Stimulated activated CD4-positive, alpha-beta T cell treated with anti-CD3 and anti-CD28 coated beads, Interleukin-4, amount 100 ng/mL, for 24 hours (primary cell): ENCODE results near the gene KLHL33.

Experiments used
- DNase-seq: peaks from one replicate; pipeline ENCODE4 v3.0.0-alpha.2; 2020

Gene KLHL33

GRCh38 chr14:20412876-20413743 lies 22.9 kb downstream of the KLHL33 start, which contains the start of gene TEP1:
TEP1 (minus strand) TSS chr14:20413501; CDS start chr14:20408439, 5,062 bp downstream.
- peak; percentile 78 for DNase-seq

GRCh38 chr14:20412411-20412810 lies 23.6 kb downstream of the KLHL33 start:
- DNase-seq = no peak

- DNase-seq = no peak
Measured at GRCh38 chr14:20409226-20409625, 26.7 kb downstream of the KLHL33 start.

GRCh38 chr14:20403521-20403920 lies 32.4 kb downstream of the KLHL33 start:
- no peak for DNase-seq

- peak; percentile 39 for DNase-seq
Measured at GRCh38 chr14:20400965-20401593, 34.9 kb downstream of the KLHL33 start.

GRCh38 chr14:20400589-20400964 lies 35.4 kb downstream of the KLHL33 start:
- no peak for DNase-seq

- DNase-seq = no peak
Measured at GRCh38 chr14:20397511-20397910, 38.5 kb downstream of the KLHL33 start.

- no peak for DNase-seq
Measured at GRCh38 chr14:20391505-20391904, 44.5 kb downstream of the KLHL33 start.

GRCh38 chr14:20388159-20388558 lies 47.8 kb downstream of the KLHL33 start:
- DNase-seq = no peak

- DNase-seq = no peak
Measured at GRCh38 chr14:20387576-20387975, 48.4 kb downstream of the KLHL33 start.

GRCh38 chr14:20386276-20386855 lies 49.6 kb downstream of the KLHL33 start:
- no peak for DNase-seq

- DNase-seq = no peak
Measured at GRCh38 chr14:20384886-20385285, 51.1 kb downstream of the KLHL33 start.

GRCh38 chr14:20384321-20384720 lies 51.6 kb downstream of the KLHL33 start:
- DNase-seq = no peak

- DNase-seq = no peak
Measured at GRCh38 chr14:20383636-20384035, 52.3 kb downstream of the KLHL33 start.

GRCh38 chr14:20383032-20383431 lies 52.9 kb downstream of the KLHL33 start:
- no peak for DNase-seq

- DNase-seq = no peak
Measured at GRCh38 chr14:20382526-20382925, 53.4 kb downstream of the KLHL33 start.

- no peak for DNase-seq
Measured at GRCh38 chr14:20381341-20381740, 54.6 kb downstream of the KLHL33 start.

- DNase-seq = no peak
Measured at GRCh38 chr14:20380681-20381080, 55.3 kb downstream of the KLHL33 start.

GRCh38 chr14:20379743-20380142 lies 56.2 kb downstream of the KLHL33 start:
- no peak for DNase-seq

- no peak for DNase-seq
Measured at GRCh38 chr14:20377171-20377570, 58.8 kb downstream of the KLHL33 start.

- DNase-seq = no peak
Measured at GRCh38 chr14:20376071-20376588, 59.8 kb downstream of the KLHL33 start.
